HAP-1 (cell line): ENCODE data around the gene PARP16.

ENCODE experiments used
- DNase-seq, 2 experiments: peaks; one replicate each; pipeline ENCODE4 v3.0.0-alpha.2; 2016 to 2020; ENCODE audit warnings: low spot score in 2 of 2
- H3K27me3 ChIP-seq: fragments of 250-450 bp; sonication (Bioruptor Pico); 2 replicates; pipeline ENCODE4 v1.5.1; 2020; ENCODE audit warnings: low read depth, mild to moderate bottlenecking, moderate library complexity
- H3K36me3 ChIP-seq: fragments of 250-450 bp; sonication (Bioruptor Pico); replicated peaks from 2 replicates; pipeline ENCODE4 v1.5.1; 2020; ENCODE audit warnings: mild to moderate bottlenecking
- H3K4me1 ChIP-seq: fragments of 250-450 bp; sonication (Bioruptor Pico); 2 replicates; pipeline ENCODE4 v1.5.1; 2020; ENCODE audit warnings: mild to moderate bottlenecking
- H3K4me3 ChIP-seq: fragments of 250-450 bp; sonication (Bioruptor Pico); 2 replicates; pipeline ENCODE4 v1.5.1; 2020; ENCODE audit warnings: mild to moderate bottlenecking, moderate library complexity
- H3K9me3 ChIP-seq: fragments of 250-450 bp; sonication (Bioruptor Pico); 2 replicates; pipeline ENCODE4 v1.5.1; 2020; ENCODE audit warnings: mild to moderate bottlenecking, moderate library complexity
- in situ Hi-C: fragments of 300-500 bp; cut with MboI; formaldehyde crosslinking; loops from 3 replicates; pipeline ENCODE4 v1.14.3; 2020; ENCODE audit warnings: low sequenced_read_pairs, inconsistent platforms, mixed read lengths

Gene PARP16

DNA sequence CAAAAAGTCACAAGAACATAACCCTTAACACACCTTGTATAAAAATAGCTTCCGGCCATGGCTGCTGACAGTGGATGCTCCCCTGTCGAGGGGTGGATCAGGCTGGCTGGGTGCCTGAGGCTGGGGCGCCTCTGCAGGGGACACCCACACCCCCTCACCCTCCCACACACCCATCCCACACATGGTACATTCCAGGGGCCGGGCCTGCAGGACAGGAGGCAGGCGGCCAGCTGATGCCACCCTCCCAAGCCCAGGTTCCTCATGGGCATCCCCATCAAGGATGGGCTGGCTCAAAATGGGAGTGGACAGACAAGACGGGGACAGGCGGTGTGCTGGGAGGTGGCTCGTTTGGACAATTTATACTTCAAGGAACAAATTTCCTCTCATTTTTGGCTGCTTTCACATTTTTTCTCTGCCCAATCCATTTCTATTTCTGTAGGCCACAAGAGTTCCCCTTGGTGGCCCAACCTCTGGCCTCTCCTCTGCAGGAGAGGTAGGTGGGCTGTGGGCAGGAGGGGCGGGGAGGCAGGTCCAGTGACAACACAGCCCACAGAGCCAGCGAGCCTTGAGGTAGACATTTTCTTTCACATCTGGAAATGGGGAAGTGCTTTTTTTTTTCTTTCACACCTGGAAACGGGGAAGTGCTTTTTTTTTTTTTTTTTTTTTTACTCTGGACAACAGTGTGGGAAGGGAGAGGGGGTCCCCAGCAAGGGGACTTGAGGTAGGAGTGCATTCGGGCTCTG lies 41.1 kb upstream of the PARP16 start:
- in situ Hi-C loops: no loop called here
- Histone ChIP-seq H3K27me3 (no peaks in the 10 kb centered on the region), H3K9me3 (no peaks in the 10 kb centered on the region), H3K4me3 (no peak overlapping the region), H3K36me3 (peaks cover 27% of the 10 kb centered on the region), H3K4me1 (no peaks in the 10 kb centered on the region)
- DNase-seq: no peak

DNA sequence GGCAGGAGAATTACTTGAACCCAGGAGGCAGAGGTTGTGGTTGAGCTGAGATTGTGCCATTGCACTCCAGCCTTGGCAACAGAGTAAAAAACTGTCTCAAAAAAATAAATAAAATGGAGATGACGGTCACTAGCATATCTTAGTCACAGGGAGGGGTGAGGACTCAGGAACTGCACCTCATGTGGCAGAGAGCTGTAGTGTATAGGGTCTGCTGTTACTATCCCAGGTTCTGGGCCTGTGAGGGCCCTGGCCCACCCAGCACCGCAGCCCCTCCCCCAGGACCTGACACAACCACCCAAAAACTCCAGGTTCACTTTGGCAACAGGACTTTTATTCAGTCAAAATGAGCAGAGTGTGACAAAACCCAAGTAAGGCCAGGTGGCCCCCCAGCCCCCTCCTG lies 40.1 kb upstream of the PARP16 start:
- H3K27me3 ChIP-seq: no peaks in the 10 kb centered on the region
- DNase-seq: no peak
- no peaks in the 10 kb centered on the region for H3K4me1 ChIP-seq
- no peaks in the 10 kb centered on the region for H3K9me3 ChIP-seq
- in situ Hi-C loops: no loop called here
- H3K36me3 ChIP-seq: peaks cover 27% of the 10 kb centered on the region
- H3K4me3 ChIP-seq: no peak overlapping the region

DNA sequence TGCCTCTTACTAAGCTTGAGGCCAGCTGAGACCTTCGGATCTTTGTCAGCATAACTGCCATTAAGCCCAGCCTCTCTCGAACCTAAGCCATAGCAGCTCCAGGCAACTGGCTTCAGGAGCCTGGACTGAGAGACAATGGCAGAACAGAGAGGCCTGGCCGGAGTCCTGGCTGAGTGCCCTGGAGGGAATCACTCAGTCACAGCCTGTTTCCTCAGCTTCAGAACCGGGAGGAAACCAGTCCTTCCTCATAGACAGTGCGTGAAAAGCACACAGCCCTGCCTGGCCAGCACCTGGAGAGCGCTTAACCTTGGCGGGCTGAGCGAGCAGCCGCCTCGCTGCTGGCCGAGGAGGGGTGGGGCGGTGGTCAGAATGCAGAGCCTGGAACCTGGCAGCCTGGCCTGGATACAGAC lies 39.4 kb upstream of the PARP16 start:
- H3K4me3 ChIP-seq: no peak overlapping the region
- no peak for DNase-seq
- in situ Hi-C loops: no loop called here
- H3K36me3 ChIP-seq: peaks cover 21% of the 10 kb centered on the region
- no peaks in the 10 kb centered on the region for H3K4me1 ChIP-seq
- no peaks in the 10 kb centered on the region for H3K9me3 ChIP-seq
- H3K27me3 ChIP-seq: no peaks in the 10 kb centered on the region

DNA sequence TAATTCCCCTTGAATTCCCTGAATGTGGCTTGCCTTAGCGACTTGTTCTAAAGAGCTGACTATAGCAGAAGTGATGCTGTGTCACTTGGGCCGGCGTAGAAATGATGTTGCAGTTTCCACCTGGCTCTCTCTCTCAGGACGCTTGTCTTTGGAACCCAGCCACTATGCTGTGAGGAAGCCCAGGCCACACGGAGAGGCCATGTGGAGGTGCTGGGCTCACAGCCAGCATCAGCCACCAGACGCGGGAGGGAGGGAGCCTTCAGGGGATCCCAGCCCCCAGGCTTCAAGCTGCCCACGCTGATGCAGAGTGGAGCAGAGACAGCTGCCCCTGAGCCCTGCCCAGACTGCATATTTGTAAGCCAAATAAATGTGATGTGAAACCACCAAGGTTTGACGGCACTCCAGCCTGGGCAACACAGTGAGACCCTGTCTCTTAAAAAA lies 36.4 kb upstream of the PARP16 start:
- Histone ChIP-seq H3K4me1 (no peaks in the 10 kb centered on the region), H3K9me3 (no peaks in the 10 kb centered on the region), H3K27me3 (no peaks in the 10 kb centered on the region), H3K4me3 (no peak overlapping the region), H3K36me3 (no peaks in the 10 kb centered on the region)
- in situ Hi-C loops: no loop called here
- no peak for DNase-seq

DNA sequence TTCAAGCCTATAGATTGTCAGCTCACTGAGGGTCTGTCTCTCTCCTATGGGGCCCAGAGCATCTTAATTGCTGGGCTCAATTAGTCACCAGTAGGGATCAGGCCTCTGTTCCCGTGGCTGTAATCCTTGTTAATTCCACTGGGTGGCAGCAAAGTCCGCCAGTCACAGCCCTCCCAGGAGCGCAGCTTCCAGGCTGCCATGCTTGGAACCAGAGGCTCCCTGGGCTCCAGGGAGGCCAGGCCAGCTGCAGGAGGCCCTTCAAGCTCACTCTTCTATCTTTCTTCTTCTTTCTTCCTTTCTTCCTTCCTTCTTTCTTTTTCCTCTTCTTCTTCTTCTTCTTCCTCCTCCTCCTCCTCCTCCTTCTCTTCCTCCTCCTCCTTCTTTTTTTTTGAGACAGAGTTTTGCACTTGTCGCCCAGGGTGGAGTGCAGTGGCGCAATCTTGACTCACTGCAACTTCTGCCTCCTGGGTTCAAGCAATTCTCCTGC lies 32.2 kb upstream of the PARP16 start:
- no peaks in the 10 kb centered on the region for H3K4me1 ChIP-seq
- in situ Hi-C loops: loop anchor here (5.0 to 10.0 kb wide), 2 partner anchors 63 to 296 kb away; partner anchors contain the start of gene INTS14
- H3K4me3 ChIP-seq: no peak overlapping the region
- peak; percentile 94 to 95 for DNase-seq
- H3K9me3 ChIP-seq: no peaks in the 10 kb centered on the region
- no peaks in the 10 kb centered on the region for H3K36me3 ChIP-seq
- no peaks in the 10 kb centered on the region for H3K27me3 ChIP-seq

DNA sequence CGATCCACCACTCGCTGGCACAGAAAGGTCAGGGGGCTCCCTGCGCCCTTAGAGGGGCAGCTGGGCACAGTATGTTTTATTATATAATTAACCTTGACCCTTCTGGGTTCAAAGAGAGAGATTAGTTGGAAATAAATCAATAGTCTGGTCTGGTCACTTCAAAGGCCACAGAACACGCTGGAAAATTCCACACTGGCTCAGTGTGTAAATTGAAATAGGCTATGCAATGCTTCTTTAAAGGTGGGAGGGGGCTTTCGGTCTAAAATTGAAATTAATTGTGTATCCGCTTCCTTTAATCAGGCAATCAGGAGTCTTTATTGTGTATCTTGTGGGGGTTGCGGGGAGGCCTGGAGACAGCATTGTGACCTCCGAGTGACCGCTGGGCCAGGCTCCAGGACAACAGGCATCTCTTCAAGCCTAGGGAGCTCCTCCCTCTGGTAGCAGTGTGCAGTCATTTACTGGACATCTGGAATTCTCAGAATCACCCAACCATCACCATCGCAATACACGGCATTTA lies 25.8 kb upstream of the PARP16 start:
- DNase-seq: no peak
- Histone ChIP-seq H3K4me3 (no peak overlapping the region), H3K27me3 (no peaks in the 10 kb centered on the region), H3K4me1 (no peaks in the 10 kb centered on the region), H3K9me3 (no peaks in the 10 kb centered on the region), H3K36me3 (no peaks in the 10 kb centered on the region)
- in situ Hi-C loops: loop anchor here (10.0 kb wide), 1 partner anchor 302 kb away; the partner anchor contains the start of gene INTS14

DNA sequence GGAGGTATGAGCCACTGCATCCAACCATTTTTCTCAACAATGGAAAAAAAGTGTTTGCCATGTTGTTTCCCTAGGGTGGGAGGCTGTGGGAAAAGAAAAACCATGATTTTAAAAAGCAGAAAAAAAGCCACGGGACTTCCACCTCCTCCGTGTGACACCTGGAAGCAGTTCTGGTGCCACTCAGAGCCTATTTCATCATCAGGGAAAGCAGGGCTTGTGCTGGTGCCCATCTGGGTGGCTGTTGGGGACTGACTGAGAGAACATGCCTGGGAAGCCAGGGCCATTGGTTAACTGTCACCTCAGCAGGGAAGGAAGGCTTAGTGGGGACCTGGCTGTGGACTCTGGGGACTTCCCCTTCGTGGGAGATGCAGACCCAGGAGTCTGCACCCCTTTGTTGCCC lies 25.1 kb upstream of the PARP16 start:
- Histone ChIP-seq H3K36me3 (no peaks in the 10 kb centered on the region), H3K27me3 (no peaks in the 10 kb centered on the region), H3K9me3 (no peaks in the 10 kb centered on the region), H3K4me3 (no peak overlapping the region), H3K4me1 (no peaks in the 10 kb centered on the region)
- in situ Hi-C loops: loop anchor here (10.0 kb wide), 1 partner anchor 303 kb away; the partner anchor contains the start of gene INTS14
- no peak for DNase-seq

DNA sequence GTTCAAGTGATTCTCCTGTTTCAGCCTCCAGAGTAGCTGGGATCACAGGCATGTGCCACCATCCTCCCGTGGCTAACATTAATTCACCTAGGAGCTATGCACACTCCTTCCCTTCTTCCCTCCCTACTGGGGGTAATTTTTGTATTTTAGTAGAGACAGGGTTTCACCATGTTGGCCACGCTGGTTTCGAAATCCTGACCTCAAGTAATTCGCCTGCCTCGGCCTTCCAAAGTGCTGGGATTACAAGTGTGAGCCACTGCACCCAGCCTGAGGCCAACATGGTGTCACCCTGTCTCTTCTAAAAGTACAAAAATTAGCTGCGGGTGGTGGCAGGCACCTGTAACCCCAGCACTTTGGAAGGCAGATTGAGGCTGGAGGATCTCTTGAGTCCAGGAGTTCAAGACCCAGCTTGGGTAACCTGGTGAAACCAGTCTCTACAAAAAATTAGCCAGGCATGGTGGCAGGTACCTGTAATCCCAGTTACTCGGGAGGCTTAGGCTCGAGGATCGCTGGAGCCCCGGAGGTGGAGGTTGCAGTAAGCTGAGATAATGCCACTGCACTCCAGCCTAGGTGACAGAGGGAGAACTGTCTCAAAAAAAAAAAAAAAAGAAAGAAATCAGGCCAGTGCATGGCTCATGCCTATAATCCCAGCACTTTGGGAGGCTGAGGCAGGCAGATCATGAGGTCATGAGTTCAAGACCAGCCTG lies 23.9 kb upstream of the PARP16 start:
- Histone ChIP-seq H3K4me1 (peaks cover 7% of the 10 kb centered on the region; the same call in 1 of the 2 replicates), H3K36me3 (no peaks in the 10 kb centered on the region), H3K4me3 (no peak overlapping the region), H3K27me3 (no peaks in the 10 kb centered on the region), H3K9me3 (no peaks in the 10 kb centered on the region)
- in situ Hi-C loops: loop anchor here (10.0 kb wide), 1 partner anchor 304 kb away; the partner anchor contains the start of gene INTS14
- no peak for DNase-seq

DNA sequence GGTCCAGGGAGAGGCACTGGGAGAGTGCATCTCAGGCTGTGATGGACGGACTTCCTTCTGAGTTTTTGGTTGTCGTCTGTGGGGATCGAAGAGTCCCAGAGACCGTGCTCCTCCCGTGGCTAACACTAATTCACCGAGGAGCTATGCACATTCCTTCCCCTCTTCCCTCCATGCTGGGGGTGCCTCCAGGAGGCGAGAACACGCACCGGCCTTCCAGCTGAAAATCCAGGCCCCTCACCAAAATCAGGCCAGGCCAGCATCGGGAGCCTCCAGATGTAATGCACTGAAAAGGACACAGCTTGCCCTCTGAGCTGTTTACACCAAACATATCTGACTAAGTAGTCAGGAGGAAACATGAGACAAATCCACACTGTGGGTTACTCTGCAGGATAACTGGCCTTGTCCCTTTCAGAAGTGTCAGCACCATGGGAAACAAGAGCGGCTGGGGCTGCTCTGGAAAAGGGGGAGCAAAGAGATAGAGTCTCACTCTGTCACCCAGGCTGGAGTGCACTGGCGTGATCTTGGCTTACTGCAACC lies 23.3 kb upstream of the PARP16 start:
- H3K4me3 ChIP-seq: no peak overlapping the region
- H3K4me1 ChIP-seq: peaks cover 7% of the 10 kb centered on the region; the same call in 1 of the 2 replicates
- DNase-seq: no peak
- no peaks in the 10 kb centered on the region for H3K9me3 ChIP-seq
- in situ Hi-C loops: loop anchor here (10.0 kb wide), 1 partner anchor 305 kb away; the partner anchor contains the start of gene INTS14
- no peaks in the 10 kb centered on the region for H3K27me3 ChIP-seq
- no peaks in the 10 kb centered on the region for H3K36me3 ChIP-seq

DNA sequence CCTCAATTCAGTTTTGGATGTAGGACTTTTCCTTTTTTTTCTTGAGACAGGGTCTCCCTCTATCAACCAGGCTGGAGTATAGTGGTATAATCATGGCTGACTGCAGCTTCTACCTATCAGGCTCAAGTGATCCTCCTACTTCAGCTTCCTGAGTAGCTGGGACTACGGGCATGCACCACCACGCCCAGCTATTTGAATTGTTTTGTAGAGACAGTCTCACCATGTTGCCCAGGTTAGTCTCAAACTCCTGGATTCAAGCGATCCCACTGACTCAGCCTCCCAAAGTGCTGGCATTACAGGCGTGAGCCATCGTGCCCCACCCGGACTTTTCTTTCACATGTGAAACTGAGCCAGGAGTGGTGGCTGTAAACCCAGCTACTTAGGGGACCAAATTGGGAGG lies 21.3 kb upstream of the PARP16 start:
- no peak for DNase-seq
- H3K36me3 ChIP-seq: no peaks in the 10 kb centered on the region
- in situ Hi-C loops: no loop called here
- H3K9me3 ChIP-seq: no peaks in the 10 kb centered on the region
- H3K27me3 ChIP-seq: no peaks in the 10 kb centered on the region
- peaks cover 17% of the 10 kb centered on the region for H3K4me1 ChIP-seq
- H3K4me3 ChIP-seq: no peak overlapping the region

DNA sequence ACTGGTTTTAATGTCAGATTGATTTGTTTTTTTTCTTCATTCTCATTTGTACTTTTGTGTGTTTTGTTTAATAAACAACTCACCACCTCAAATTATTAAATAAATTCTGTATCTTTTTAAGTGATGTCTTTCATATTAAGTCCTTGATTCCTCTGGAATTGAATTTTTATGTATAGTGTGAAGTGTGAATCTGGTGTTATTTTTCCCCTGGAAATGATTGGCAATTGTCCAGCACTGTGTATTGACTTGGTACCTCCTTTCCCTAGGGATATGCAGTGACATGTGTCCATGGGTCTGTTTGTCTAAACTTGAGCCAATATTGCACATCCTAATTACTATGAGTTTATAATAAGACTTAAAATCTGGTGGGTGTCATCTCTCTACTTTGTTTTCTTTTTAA lies 19.9 kb upstream of the PARP16 start:
- H3K4me3 ChIP-seq: no peak overlapping the region
- H3K9me3 ChIP-seq: no peaks in the 10 kb centered on the region
- no peaks in the 10 kb centered on the region for H3K36me3 ChIP-seq
- H3K4me1 ChIP-seq: peaks cover 17% of the 10 kb centered on the region
- in situ Hi-C loops: no loop called here
- peak in 1 of 2 experiments; percentile 17 for DNase-seq
- H3K27me3 ChIP-seq: no peaks in the 10 kb centered on the region

DNA sequence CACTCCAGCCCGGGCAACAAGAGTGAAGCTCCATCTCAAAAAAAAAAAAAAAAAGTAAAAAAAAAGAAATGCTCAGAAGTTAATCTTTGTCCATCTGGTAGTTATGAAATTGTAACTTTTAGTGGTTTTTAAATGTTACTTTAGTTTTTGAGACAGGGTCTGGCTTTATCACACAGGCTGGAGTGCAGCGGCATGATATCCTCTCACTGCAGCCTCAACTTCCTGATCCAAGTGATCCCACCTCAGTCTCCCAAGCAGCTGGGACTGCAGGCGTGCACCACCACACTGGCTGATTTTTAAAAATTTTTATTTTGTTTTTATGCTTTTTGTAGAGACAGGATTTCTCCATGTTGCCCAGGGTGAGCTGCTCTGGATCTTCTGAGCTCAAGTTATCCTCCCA lies 19.1 kb upstream of the PARP16 start:
- DNase-seq: peak in 1 of 2 experiments; percentile 60
- in situ Hi-C loops: no loop called here
- no peaks in the 10 kb centered on the region for H3K27me3 ChIP-seq
- H3K4me3 ChIP-seq: no peak overlapping the region; the same call in 1 of the 2 replicates
- no peaks in the 10 kb centered on the region for H3K36me3 ChIP-seq
- H3K4me1 ChIP-seq: peaks cover 17% of the 10 kb centered on the region
- H3K9me3 ChIP-seq: no peaks in the 10 kb centered on the region

DNA sequence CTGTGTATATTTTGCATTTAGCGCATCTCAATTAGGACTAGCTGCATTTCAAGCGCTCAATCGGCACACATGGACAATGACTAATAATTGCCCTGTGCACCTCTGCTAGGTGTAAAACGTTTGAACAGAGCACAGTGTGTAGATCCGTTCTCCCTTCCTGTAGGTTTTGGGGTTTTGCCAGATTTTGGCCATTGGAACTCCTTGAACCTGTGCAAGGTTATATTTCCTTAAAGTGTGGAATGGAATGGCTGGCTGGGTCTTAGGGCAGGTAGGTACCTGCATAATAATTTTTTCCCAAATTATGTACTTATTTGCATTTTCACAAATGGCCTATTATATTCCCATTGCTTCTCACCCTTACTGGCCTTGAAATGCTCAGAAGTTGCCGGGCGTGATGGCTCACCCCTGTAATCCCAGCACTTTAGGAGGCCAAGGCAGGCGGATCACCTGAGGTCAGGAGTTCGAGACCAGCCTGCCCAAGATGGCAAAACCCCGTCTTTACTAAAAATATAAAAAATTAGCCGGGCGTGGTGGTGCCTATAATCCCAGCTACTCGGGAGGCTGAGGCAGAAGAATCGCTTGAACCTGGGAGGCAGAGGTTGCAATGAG lies 18.6 kb upstream of the PARP16 start:
- DNase-seq: peak in 1 of 2 experiments; percentile 85
- Histone ChIP-seq H3K4me1 (peaks cover 17% of the 10 kb centered on the region), H3K36me3 (no peaks in the 10 kb centered on the region), H3K27me3 (no peaks in the 10 kb centered on the region), H3K9me3 (no peaks in the 10 kb centered on the region), H3K4me3 (peak overlapping the region; percentile 0; the same call in 1 of the 2 replicates)
- in situ Hi-C loops: no loop called here
